Central memory CD8-positive, alpha-beta T cell (primary cell): Measurements from ENCODE around the gene FAM193A.

Source experiments
- ATAC-seq: fragments of 150-1000 bp; cut with Tn5 transposase; replicated peaks from 2 replicates; pipeline ENCODE4 v1.10.0; 2022; ENCODE audit warnings: mild to moderate bottlenecking, moderate FRiP score, moderate number of reproducible peaks; ENCODE audit not compliant: poor library complexity, severe bottlenecking; ENCODE audit errors: extremely low read depth
- DNase-seq, 2 donors: peaks; one replicate each; pipeline ENCODE4 v3.0.0; 2021; ENCODE audit warnings: low spot score in 2 of 2
- H3K27ac Mint-ChIP-seq: one replicate; pipeline ENCODE4 v1.8.0; 2022; ENCODE audit warnings: low read depth, mild to moderate bottlenecking, moderate library complexity, mixed read lengths
- H3K27me3 Mint-ChIP-seq: one replicate; pipeline ENCODE4 v1.8.0; 2022; ENCODE audit warnings: mixed read lengths
- H3K36me3 Mint-ChIP-seq: one replicate; pipeline ENCODE4 v1.8.0; 2022; ENCODE audit warnings: mild to moderate bottlenecking, moderate library complexity, mixed read lengths; ENCODE audit not compliant: insufficient read depth
- H3K4me1 Mint-ChIP-seq: one replicate; pipeline ENCODE4 v1.8.0; 2022; ENCODE audit warnings: mixed read lengths
- H3K4me3 Mint-ChIP-seq: one replicate; pipeline ENCODE4 v1.8.0; 2022; ENCODE audit warnings: mild to moderate bottlenecking, moderate library complexity, mixed read lengths
- H3K9me3 Mint-ChIP-seq: one replicate; pipeline ENCODE4 v1.8.0; 2022; ENCODE audit warnings: mixed read lengths

FAM193A gene

DNA sequence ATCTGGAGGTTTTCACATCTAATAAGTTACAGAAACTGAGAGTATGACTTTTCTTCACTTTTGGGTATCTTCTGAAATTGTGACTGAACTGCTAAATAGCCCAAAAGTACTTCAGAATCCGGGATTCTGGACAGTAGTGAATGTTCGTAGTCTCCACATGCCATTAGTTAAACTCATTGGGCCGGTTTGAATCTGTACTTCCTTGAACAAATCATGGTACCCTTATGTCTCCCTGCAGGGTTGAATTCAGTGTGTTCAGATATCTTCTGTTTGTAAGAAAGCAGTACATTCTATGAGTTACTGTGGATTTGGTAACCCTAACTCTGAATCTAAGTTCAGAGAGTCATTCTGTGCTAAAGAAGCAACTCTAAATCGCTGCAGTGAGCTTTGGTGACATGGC, 33.6 kb downstream of the FAM193A start:
- H3K4me3 Mint-ChIP-seq, result peak overlapping the region; percentile 45
- H3K9me3 Mint-ChIP-seq, result no peaks in the 10 kb centered on the region
- H3K4me1 Mint-ChIP-seq, result peaks cover 54% of the 10 kb centered on the region
- no peaks in the 10 kb centered on the region for H3K27me3 Mint-ChIP-seq
- peaks cover 11% of the 10 kb centered on the region for H3K36me3 Mint-ChIP-seq
- no peak for DNase-seq
- no peak for ATAC-seq
- H3K27ac Mint-ChIP-seq, result peak overlapping the region; percentile 92

- ATAC-seq (peak; percentile 100), DNase-seq (peak; percentile 30 to 72)
- Mint-ChIP-seq H3K9me3 (no peaks in the 10 kb centered on the region), H3K27ac (peak overlapping the region; percentile 92), H3K4me1 (peaks cover 58% of the 10 kb centered on the region), H3K27me3 (no peaks in the 10 kb centered on the region), H3K36me3 (peaks cover 15% of the 10 kb centered on the region), H3K4me3 (peak overlapping the region; percentile 45)
These were observed 34.2 kb downstream of the FAM193A start for GRCh38 chr4:2570551-2571222.

- no peaks in the 10 kb centered on the region for H3K27me3 Mint-ChIP-seq
- H3K36me3 Mint-ChIP-seq, result peaks cover 12% of the 10 kb centered on the region
- H3K4me1 Mint-ChIP-seq, result peaks cover 61% of the 10 kb centered on the region
- H3K9me3 Mint-ChIP-seq, result no peaks in the 10 kb centered on the region
- DNase-seq, result no peak
- no peak for ATAC-seq
- peak overlapping the region; percentile 47 for H3K27ac Mint-ChIP-seq
- H3K4me3 Mint-ChIP-seq, result no peak overlapping the region
These were observed 35.6 kb downstream of the FAM193A start for GRCh38 chr4:2572076-2572475.

DNA sequence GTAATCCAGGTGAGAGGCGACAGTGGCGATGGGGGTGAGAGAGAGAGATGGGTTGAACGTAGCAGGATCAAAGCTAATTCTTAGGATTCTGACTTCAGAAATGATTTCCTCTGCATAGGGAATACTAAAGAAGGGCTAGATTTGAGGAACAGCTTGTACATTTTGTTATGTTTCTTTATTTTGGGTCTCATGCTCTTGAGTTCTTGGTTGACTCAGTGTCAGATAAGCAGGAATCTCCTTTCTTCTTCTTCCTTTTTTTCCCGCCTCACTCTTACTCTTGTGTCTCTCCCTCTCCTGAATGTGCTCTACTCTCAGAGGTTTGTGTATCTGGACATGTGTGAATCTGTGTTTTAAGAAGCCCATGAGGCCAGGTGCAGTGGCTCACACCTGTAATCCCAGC, 36.4 kb downstream of the FAM193A start:
- Mint-ChIP-seq H3K36me3 (peaks cover 11% of the 10 kb centered on the region), H3K4me1 (peaks cover 63% of the 10 kb centered on the region), H3K27ac (peak overlapping the region; percentile 47), H3K4me3 (no peak overlapping the region), H3K27me3 (no peaks in the 10 kb centered on the region), H3K9me3 (no peaks in the 10 kb centered on the region)
- DNase-seq, result no peak
- no peak for ATAC-seq

- DNase-seq, result no peak
- Mint-ChIP-seq H3K9me3 (no peaks in the 10 kb centered on the region), H3K27ac (peak overlapping the region; percentile 10), H3K4me1 (peaks cover 61% of the 10 kb centered on the region), H3K27me3 (no peaks in the 10 kb centered on the region), H3K36me3 (peaks cover 9% of the 10 kb centered on the region), H3K4me3 (no peak overlapping the region)
- ATAC-seq, result no peak
These were observed 37.6 kb downstream of the FAM193A start for GRCh38 chr4:2574009-2574408.

- Mint-ChIP-seq H3K27ac (peak overlapping the region; percentile 0), H3K9me3 (no peaks in the 10 kb centered on the region), H3K4me1 (peaks cover 61% of the 10 kb centered on the region), H3K27me3 (no peaks in the 10 kb centered on the region), H3K36me3 (peaks cover 7% of the 10 kb centered on the region), H3K4me3 (no peak overlapping the region)
- ATAC-seq, result no peak
- no peak for DNase-seq
These were observed 38.4 kb downstream of the FAM193A start for GRCh38 chr4:2574863-2575262.

GRCh38 chr4:2576290-2576689, 39.8 kb downstream of the FAM193A start:
- ATAC-seq (no peak), DNase-seq (no peak)
- Mint-ChIP-seq H3K4me3 (no peak overlapping the region), H3K36me3 (peaks cover 7% of the 10 kb centered on the region), H3K27me3 (no peaks in the 10 kb centered on the region), H3K4me1 (peaks cover 47% of the 10 kb centered on the region), H3K9me3 (no peaks in the 10 kb centered on the region), H3K27ac (no peak overlapping the region)

DNA sequence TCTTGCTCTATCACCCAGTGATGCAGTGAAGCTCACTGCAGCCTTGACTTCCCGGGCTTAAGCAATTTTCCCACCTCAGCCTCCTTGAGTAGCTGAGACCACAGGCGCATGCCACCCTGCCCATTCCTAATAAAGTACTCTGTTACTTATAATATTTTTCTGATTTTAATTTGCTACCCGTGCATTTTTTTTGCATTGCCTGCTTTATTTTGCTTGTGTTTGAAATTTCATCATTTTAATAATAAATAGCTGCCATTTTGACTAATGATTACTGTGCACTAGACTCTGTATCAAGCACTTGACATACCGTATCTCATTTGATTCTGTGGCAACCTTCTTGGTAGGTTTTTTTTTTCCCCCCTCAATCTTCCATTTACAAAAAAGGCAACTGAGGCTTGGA, 41.7 kb downstream of the FAM193A start:
- H3K27ac Mint-ChIP-seq, result no peak overlapping the region
- H3K9me3 Mint-ChIP-seq, result no peaks in the 10 kb centered on the region
- peaks cover 5% of the 10 kb centered on the region for H3K36me3 Mint-ChIP-seq
- no peak overlapping the region for H3K4me3 Mint-ChIP-seq
- ATAC-seq, result no peak
- no peak for DNase-seq
- H3K27me3 Mint-ChIP-seq, result no peaks in the 10 kb centered on the region
- H3K4me1 Mint-ChIP-seq, result peaks cover 49% of the 10 kb centered on the region

DNA sequence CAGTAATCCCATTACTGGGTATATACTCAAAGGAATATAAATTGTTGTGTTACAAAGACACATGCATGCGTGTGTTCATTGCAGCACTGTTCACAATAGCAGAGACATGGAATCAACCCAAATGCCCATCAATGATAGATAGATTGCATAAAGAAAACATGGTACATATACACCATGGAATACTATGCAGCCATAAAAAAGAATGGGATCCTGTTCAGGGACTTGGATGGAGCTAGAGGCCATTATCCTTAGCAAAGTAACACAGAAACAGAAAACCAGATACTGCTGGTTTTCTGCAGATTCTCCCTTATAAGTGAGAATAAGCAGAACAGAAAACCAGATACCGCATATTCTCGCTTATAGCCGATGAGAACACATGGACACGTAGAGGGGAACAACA, 43.5 kb downstream of the FAM193A start:
- no peaks in the 10 kb centered on the region for H3K27me3 Mint-ChIP-seq
- peaks cover 51% of the 10 kb centered on the region for H3K4me1 Mint-ChIP-seq
- no peaks in the 10 kb centered on the region for H3K9me3 Mint-ChIP-seq
- no peak overlapping the region for H3K4me3 Mint-ChIP-seq
- peaks cover 5% of the 10 kb centered on the region for H3K36me3 Mint-ChIP-seq
- DNase-seq (no peak), ATAC-seq (no peak)
- no peak overlapping the region for H3K27ac Mint-ChIP-seq

GRCh38 chr4:2583092-2583491, 46.6 kb downstream of the FAM193A start:
- H3K27ac Mint-ChIP-seq, result peak overlapping the region; percentile 54
- DNase-seq (no peak), ATAC-seq (no peak)
- no peaks in the 10 kb centered on the region for H3K27me3 Mint-ChIP-seq
- no peaks in the 10 kb centered on the region for H3K9me3 Mint-ChIP-seq
- H3K4me3 Mint-ChIP-seq, result peak overlapping the region; percentile 18
- H3K36me3 Mint-ChIP-seq, result no peaks in the 10 kb centered on the region
- peaks cover 65% of the 10 kb centered on the region for H3K4me1 Mint-ChIP-seq

DNA sequence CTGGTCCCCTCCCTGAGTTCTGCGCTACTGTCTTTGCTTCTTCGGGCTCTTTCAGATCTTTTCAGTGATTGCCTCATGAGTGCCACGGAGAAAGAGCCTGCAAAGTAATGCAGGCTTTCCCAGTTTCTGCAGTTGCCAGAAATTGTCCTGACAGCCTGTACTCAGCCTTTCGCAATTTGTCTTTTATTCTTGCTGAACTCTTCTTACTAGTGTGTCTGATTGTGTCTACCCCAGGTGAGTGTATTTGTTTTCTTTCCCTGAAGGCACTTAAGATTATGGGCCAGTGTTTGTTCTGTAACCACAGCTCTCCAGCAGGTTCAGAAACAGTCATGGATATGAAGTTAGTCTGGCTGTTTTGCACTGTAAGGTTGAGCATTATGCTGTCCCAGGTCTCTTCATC, 47.1 kb downstream of the FAM193A start:
- Mint-ChIP-seq H3K27ac (peak overlapping the region; percentile 54), H3K4me3 (no peak overlapping the region), H3K27me3 (no peaks in the 10 kb centered on the region), H3K4me1 (peaks cover 68% of the 10 kb centered on the region), H3K9me3 (no peaks in the 10 kb centered on the region), H3K36me3 (no peaks in the 10 kb centered on the region)
- DNase-seq (no peak), ATAC-seq (no peak)

DNA sequence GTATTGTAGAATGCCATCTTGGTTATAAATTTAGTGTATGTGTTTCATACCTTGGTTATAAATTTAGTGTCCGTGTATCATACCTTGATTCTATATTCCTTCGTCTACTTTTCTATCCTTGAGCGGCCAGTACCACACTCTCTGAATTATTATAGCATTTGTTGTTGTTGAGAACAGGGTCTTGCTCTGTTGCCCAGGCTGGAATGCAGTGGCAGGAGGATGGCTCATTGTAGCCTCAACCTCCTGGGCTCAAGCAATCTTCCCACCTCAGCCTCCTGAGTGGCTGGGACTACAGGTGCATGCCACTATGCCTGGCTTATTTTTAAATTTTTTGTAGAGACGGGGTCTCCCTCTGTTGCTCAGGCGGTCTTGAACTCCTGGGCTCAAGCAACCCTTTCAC, 50.1 kb downstream of the FAM193A start:
- H3K27me3 Mint-ChIP-seq, result no peaks in the 10 kb centered on the region
- H3K4me3 Mint-ChIP-seq, result no peak overlapping the region
- H3K27ac Mint-ChIP-seq, result no peak overlapping the region
- ATAC-seq, result no peak
- H3K36me3 Mint-ChIP-seq, result peaks cover 2% of the 10 kb centered on the region
- DNase-seq, result no peak
- no peaks in the 10 kb centered on the region for H3K9me3 Mint-ChIP-seq
- H3K4me1 Mint-ChIP-seq, result peaks cover 78% of the 10 kb centered on the region

DNA sequence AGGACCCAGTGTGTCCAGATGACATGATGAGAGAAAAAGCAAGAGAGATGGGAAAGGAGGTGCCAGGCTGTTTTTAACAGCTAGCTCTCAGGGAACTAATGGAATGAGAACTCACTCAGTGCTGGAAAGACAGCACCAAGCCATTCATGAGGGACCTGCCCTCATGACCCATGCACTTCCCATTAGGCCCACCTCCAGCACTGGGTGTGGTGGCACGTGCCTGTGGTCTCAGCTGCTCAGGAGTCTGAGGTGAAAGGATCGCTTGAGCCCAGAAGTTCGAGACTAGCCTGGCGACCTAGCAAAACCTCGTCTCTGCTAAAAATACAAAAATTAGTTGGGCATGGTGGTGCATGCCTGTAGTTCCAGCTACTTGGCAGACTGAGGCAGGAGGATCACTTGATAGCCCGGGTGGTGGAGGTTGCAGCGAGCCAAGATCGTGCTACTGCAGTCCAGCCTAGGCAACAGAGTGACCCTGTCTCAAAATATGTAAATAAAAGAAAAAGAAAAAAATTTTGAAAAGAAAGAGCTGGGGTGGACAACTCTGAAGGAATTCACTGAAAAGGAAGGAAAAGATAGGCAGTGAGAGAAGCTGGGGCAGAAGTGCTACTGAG, 50.9 kb downstream of the FAM193A start:
- Mint-ChIP-seq H3K36me3 (peaks cover 2% of the 10 kb centered on the region), H3K27ac (peak overlapping the region; percentile 32), H3K9me3 (no peaks in the 10 kb centered on the region), H3K4me3 (peak overlapping the region; percentile 9), H3K27me3 (no peaks in the 10 kb centered on the region), H3K4me1 (peaks cover 72% of the 10 kb centered on the region)
- no peak for DNase-seq
- ATAC-seq, result no peak
